Epithelial cell of proximal tubule (primary cell): ENCODE data around the gene SERTAD1. TPM values are rescaled to one million over a fixed set of nuclear protein-coding genes. Genes with fewer than 3 reads are reported as not detected.

Experiments
- DNase-seq: peaks from one replicate; pipeline ENCODE4 v3.0.0-alpha.2; 2011; ENCODE audit warnings: low read depth
- H3K4me3 ChIP-seq: 2 replicates; pipeline ENCODE4 v1.5.1; 2011; ENCODE audit warnings: low read depth, mild to moderate bottlenecking, low read length
- CTCF ChIP-seq: conservative IDR thresholded peaks from 2 replicates; pipeline ENCODE4 v1.5.1; 2012; ENCODE audit warnings: low read depth, mild to moderate bottlenecking, low read length
- total RNA-seq: library from RNA; depleted of rRNA; stranded (reverse); fragments of >200 nt; gene quantifications from 2 replicates; pipeline ENCODE4 v1.2.3, GENCODE V29; 2015

Gene SERTAD1
- total RNA-seq, 1 donor from 2014 or later = 14.2 TPM

GRCh38 chr19:40420766-40421765, 4.7 kb downstream of the SERTAD1 start:
- DNase-seq = no peak
- peak overlapping the region; percentile 66 for H3K4me3 ChIP-seq
- TF ChIP-seq CTCF = peak; percentile 94

- no peak for TF ChIP-seq CTCF
These were observed 5.4 kb downstream of the SERTAD1 start for GRCh38 chr19:40420451-40420765.

GRCh38 chr19:40419780-40420179, 6.0 kb downstream of the SERTAD1 start:
- no peak for DNase-seq
- TF ChIP-seq CTCF = no peak
- H3K4me3 ChIP-seq = no peak overlapping the region

More at GRCh38 chr19:40420451-40420765, 5.4 kb downstream of the SERTAD1 start:
- no peak for DNase-seq
- H3K4me3 ChIP-seq = peak overlapping the region; percentile 66

GRCh38 chr19:40419066-40419612, 6.7 kb downstream of the SERTAD1 start:
- no peak for TF ChIP-seq CTCF
- no peak for DNase-seq
- no peak overlapping the region for H3K4me3 ChIP-seq

- H3K4me3 ChIP-seq = no peak overlapping the region
- no peak for TF ChIP-seq CTCF
- DNase-seq = no peak
These were observed 7.8 kb downstream of the SERTAD1 start for GRCh38 chr19:40418040-40418439.

- no peak for DNase-seq
- TF ChIP-seq CTCF = no peak
- H3K4me3 ChIP-seq = no peak overlapping the region
These were observed 8.2 kb downstream of the SERTAD1 start for GRCh38 chr19:40417643-40417981.
